Uterus (tissue), 2 donors: Measurements from ENCODE around the gene C6orf15.

Source experiments
- POLR2A ChIP-seq, 2 donors: fragments of 450-650 bp; IDR thresholded peaks; one replicate each; pipeline ENCODE4 v1.6.1; 2016; ENCODE audit warnings: antibody characterized with exemption in 2 of 2, mild to moderate bottlenecking in 1 of 2, moderate library complexity in 1 of 2
- TF ChIP-seq, protein P1 (sequence below), 4 experiments: fragments of 200-600 bp in 2 of 4; fragments of 450-650 bp in 2 of 4; sonication (generic) in 2 of 4; IDR thresholded peaks; one replicate each; pipeline ENCODE4 v1.5.1; 2016 to 2019; ENCODE audit warnings: antibody characterized with exemption in 4 of 4, mild to moderate bottlenecking in 2 of 4, moderate library complexity in 1 of 4

DNA sequence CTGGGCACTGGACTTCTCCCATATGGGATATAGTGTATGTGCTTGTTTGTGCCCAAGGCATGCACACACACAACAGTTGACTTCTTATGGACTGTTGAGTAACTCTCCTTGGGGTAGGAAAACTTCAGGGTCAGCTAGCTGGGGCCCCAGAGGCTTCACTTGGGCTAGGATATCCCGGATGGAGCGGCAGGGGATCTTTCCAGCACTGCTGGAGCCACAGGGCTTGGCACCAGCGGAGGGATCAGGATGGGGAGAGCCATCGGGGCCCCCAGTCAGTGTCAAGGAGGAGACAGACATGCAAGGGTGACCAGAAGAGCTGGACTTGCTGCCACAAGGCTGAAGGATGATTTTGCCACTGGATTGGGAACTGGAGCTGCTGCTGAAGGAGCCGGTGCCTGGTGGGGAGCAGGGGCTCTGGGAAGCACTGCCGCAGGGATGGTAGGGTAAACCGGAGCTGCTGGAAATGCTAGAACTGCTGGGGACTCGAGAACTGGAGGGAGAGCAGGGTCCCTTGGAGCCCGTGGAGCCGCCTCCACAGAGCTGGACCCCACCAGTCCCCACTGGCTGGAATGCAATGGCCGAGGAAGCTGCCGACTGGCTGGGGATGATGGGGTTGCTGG, 3.7 kb upstream of the C6orf15 start:
- TF ChIP-seq POLR2A (IDR thresholded peaks at IDR 0.05) = no peak
- TF ChIP-seq, protein P1, sequence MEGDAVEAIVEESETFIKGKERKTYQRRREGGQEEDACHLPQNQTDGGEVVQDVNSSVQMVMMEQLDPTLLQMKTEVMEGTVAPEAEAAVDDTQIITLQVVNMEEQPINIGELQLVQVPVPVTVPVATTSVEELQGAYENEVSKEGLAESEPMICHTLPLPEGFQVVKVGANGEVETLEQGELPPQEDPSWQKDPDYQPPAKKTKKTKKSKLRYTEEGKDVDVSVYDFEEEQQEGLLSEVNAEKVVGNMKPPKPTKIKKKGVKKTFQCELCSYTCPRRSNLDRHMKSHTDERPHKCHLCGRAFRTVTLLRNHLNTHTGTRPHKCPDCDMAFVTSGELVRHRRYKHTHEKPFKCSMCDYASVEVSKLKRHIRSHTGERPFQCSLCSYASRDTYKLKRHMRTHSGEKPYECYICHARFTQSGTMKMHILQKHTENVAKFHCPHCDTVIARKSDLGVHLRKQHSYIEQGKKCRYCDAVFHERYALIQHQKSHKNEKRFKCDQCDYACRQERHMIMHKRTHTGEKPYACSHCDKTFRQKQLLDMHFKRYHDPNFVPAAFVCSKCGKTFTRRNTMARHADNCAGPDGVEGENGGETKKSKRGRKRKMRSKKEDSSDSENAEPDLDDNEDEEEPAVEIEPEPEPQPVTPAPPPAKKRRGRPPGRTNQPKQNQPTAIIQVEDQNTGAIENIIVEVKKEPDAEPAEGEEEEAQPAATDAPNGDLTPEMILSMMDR (IDR thresholded peaks at IDR 0.05) = no peak
